ENCODE measurements around the gene VSIG8. TPM values are rescaled to one million over a fixed set of nuclear protein-coding genes. Genes with fewer than 3 reads are reported as not detected.

Gene VSIG8
- total RNA-seq, 4 donors from 2014 or later = 0.38 to 7.8 (median 1.8) TPM

DNA sequence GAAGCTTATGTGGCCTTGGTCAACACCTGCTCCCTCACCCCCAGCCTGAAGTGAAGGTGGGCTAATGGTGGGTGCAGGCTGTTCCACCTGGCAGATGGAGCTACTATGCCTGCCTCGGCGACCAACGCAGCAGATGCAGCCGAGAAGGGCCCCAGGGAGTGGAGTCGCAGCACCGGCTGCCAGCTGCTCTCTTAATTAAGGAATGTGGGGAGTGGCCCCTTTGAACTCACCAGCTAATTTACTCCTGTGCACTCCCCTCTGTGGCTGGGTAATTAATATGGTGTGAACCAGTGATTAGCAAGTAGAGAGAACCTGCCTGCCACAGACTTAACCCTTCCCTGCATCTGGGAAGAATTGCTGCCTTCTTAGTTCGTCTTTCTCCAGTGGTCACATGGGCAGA, 39.1 kb downstream of the VSIG8 start:
- H3K9me3 ChIP-seq = no peaks in the 10 kb centered on the region
- intact Hi-C loops (cut with DNase I) = no loop called here
- no peaks in the 10 kb centered on the region for H3K36me3 ChIP-seq
- H3K27me3 ChIP-seq = peaks cover 0 to 5% (median 0%) of the 10 kb centered on the region in 4 donors
- TF ChIP-seq, protein P1, sequence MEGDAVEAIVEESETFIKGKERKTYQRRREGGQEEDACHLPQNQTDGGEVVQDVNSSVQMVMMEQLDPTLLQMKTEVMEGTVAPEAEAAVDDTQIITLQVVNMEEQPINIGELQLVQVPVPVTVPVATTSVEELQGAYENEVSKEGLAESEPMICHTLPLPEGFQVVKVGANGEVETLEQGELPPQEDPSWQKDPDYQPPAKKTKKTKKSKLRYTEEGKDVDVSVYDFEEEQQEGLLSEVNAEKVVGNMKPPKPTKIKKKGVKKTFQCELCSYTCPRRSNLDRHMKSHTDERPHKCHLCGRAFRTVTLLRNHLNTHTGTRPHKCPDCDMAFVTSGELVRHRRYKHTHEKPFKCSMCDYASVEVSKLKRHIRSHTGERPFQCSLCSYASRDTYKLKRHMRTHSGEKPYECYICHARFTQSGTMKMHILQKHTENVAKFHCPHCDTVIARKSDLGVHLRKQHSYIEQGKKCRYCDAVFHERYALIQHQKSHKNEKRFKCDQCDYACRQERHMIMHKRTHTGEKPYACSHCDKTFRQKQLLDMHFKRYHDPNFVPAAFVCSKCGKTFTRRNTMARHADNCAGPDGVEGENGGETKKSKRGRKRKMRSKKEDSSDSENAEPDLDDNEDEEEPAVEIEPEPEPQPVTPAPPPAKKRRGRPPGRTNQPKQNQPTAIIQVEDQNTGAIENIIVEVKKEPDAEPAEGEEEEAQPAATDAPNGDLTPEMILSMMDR (IDR thresholded peaks at IDR 0.05) = no peak
- TF ChIP-seq POLR2A (IDR thresholded peaks at IDR 0.05) = no peak
- DNase-seq = no peak
- peaks cover 0 to 42% (median 6%) of the 10 kb centered on the region in 3 donors for H3K4me1 ChIP-seq
- no peak overlapping the region for H3K27ac ChIP-seq
- 19 to 49% methylated on average over 5 to 6 of the region's 7 CpGs for WGBS, 2 donors
- H3K4me3 ChIP-seq = no peak overlapping the region

- Histone ChIP-seq H3K9me3 (no peaks in the 10 kb centered on the region), H3K27me3 (peaks cover 0 to 5% (median 0%) of the 10 kb centered on the region in 4 donors), H3K4me3 (no peak overlapping the region), H3K36me3 (no peaks in the 10 kb centered on the region), H3K4me1 (peaks cover 0 to 28% (median 6%) of the 10 kb centered on the region in 3 donors), H3K27ac (no peak overlapping the region)
- 74 to 83% methylated on average over 5 to 9 of the region's 9 CpGs for WGBS, 2 donors
- TF ChIP-seq POLR2A (IDR thresholded peaks at IDR 0.05) = no peak
- TF ChIP-seq, protein P1 (IDR thresholded peaks at IDR 0.05) = no peak
- intact Hi-C loops (cut with DNase I) = no loop called here
- no peak for DNase-seq
Observed at GRCh38 chr1:159821171-159821867, 41.1 kb downstream of the VSIG8 start.

- DNase-seq = no peak
- Histone ChIP-seq H3K27me3 (peaks cover 0 to 5% (median 0%) of the 10 kb centered on the region in 4 donors), H3K27ac (peak overlapping the region in 3 of 4 donors; percentile 52 to 53 (median 53)), H3K4me3 (no peak overlapping the region), H3K36me3 (no peaks in the 10 kb centered on the region), H3K4me1 (peaks cover 0 to 11% (median 0%) of the 10 kb centered on the region in 3 donors), H3K9me3 (no peaks in the 10 kb centered on the region)
- TF ChIP-seq, protein P1 (IDR thresholded peaks at IDR 0.05) = no peak
- TF ChIP-seq POLR2A (IDR thresholded peaks at IDR 0.05) = no peak
- WGBS, 2 donors = 37 to 42% methylated on average over 10 to 11 of the region's 11 CpGs
- intact Hi-C loops (cut with DNase I) = no loop called here
Observed at GRCh38 chr1:159817276-159818041, 45.0 kb downstream of the VSIG8 start.

DNA sequence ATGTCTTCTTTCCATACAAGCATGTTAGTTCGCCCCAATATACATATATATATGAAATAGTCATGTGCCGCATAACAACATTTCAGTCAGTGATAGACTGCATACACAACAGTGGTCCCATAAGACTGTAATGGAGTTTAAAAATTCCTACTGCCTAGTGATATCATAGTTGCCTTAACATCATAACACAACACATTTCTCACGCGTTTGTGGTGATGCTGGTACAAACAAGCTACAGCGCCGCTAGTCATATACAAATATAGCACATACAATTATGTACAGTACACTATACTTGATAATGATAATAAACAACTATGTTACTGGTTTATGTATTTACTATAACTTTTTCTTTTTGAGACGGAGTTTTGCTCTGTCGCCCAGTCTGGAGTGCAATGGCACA, 46.5 kb downstream of the VSIG8 start:
- no peaks in the 10 kb centered on the region for H3K36me3 ChIP-seq
- peaks cover 0 to 7% (median 0%) of the 10 kb centered on the region in 3 donors for H3K4me1 ChIP-seq
- H3K4me3 ChIP-seq = no peak overlapping the region
- intact Hi-C loops (cut with DNase I) = no loop called here
- H3K27ac ChIP-seq = no peak overlapping the region
- WGBS, 2 donors = 91 to 94% methylated on average over 8 of the region's 8 CpGs
- no peaks in the 10 kb centered on the region for H3K9me3 ChIP-seq
- TF ChIP-seq, protein P1 (IDR thresholded peaks at IDR 0.05) = no peak
- TF ChIP-seq POLR2A (IDR thresholded peaks at IDR 0.05) = no peak
- no peak for DNase-seq
- H3K27me3 ChIP-seq = peaks cover 0 to under 1% (median 0%) of the 10 kb centered on the region in 4 donors

GRCh38 chr1:159804924-159805323, 57.5 kb downstream of the VSIG8 start:
- no peaks in the 10 kb centered on the region for H3K9me3 ChIP-seq
- peaks cover 0 to 3% (median 0%) of the 10 kb centered on the region in 4 donors for H3K27me3 ChIP-seq
- intact Hi-C loops (cut with DNase I) = loop anchor here (10.0 kb wide), 1 partner anchor 200 kb away; no protein-coding TSS in a partner anchor
- no peaks in the 10 kb centered on the region for H3K36me3 ChIP-seq
- H3K4me3 ChIP-seq = no peak overlapping the region
- no peaks in the 10 kb centered on the region for H3K4me1 ChIP-seq
- 30 to 35% methylated on average over 2 of the region's 2 CpGs for WGBS, 2 donors
- H3K27ac ChIP-seq = no peak overlapping the region
- no peak for DNase-seq
- no peak for TF ChIP-seq POLR2A (IDR thresholded peaks at IDR 0.05)
- TF ChIP-seq, protein P1 (IDR thresholded peaks at IDR 0.05) = no peak
